Activated naive CD8-positive, alpha-beta T cell (primary cell): ENCODE results near the gene ITGB2.

Source experiments
- H3K27ac Mint-ChIP-seq: one replicate; pipeline ENCODE4 v1.8.0; 2021; ENCODE audit warnings: mixed read lengths
- H3K27me3 Mint-ChIP-seq: one replicate; pipeline ENCODE4 v1.8.0; 2021; ENCODE audit warnings: mixed read lengths
- H3K36me3 Mint-ChIP-seq: one replicate; pipeline ENCODE4 v1.8.0; 2021; ENCODE audit warnings: mixed read lengths
- H3K4me1 Mint-ChIP-seq: one replicate; pipeline ENCODE4 v1.8.0; 2021; ENCODE audit warnings: low read depth, mixed read lengths
- H3K4me3 Mint-ChIP-seq: one replicate; pipeline ENCODE4 v1.8.0; 2021; ENCODE audit warnings: mild to moderate bottlenecking, mixed read lengths
- H3K9me3 Mint-ChIP-seq: one replicate; pipeline ENCODE4 v1.8.0; 2021; ENCODE audit warnings: low read depth, mixed read lengths

Gene ITGB2

GRCh38 chr21:44958471-44959191 lies 37.9 kb upstream of the ITGB2 start:
- no peaks in the 10 kb centered on the region for H3K27me3 Mint-ChIP-seq
- peaks cover 14% of the 10 kb centered on the region for H3K4me1 Mint-ChIP-seq
- no peaks in the 10 kb centered on the region for H3K9me3 Mint-ChIP-seq
- no peak overlapping the region for H3K4me3 Mint-ChIP-seq
- peaks cover 3% of the 10 kb centered on the region for H3K36me3 Mint-ChIP-seq
- H3K27ac Mint-ChIP-seq, result no peak overlapping the region

- Mint-ChIP-seq H3K27ac (no peak overlapping the region), H3K4me1 (peaks cover 10% of the 10 kb centered on the region), H3K36me3 (no peaks in the 10 kb centered on the region), H3K4me3 (no peak overlapping the region), H3K9me3 (no peaks in the 10 kb centered on the region), H3K27me3 (no peaks in the 10 kb centered on the region)
Observed at GRCh38 chr21:44957901-44958451, 37.3 kb upstream of the ITGB2 start.

- no peaks in the 10 kb centered on the region for H3K27me3 Mint-ChIP-seq
- H3K36me3 Mint-ChIP-seq, result no peaks in the 10 kb centered on the region
- no peak overlapping the region for H3K27ac Mint-ChIP-seq
- no peak overlapping the region for H3K4me3 Mint-ChIP-seq
- no peaks in the 10 kb centered on the region for H3K9me3 Mint-ChIP-seq
- H3K4me1 Mint-ChIP-seq, result peaks cover 10% of the 10 kb centered on the region
Observed at GRCh38 chr21:44957047-44957831, 36.5 kb upstream of the ITGB2 start.

- Mint-ChIP-seq H3K27me3 (no peaks in the 10 kb centered on the region), H3K4me3 (no peak overlapping the region), H3K36me3 (no peaks in the 10 kb centered on the region), H3K27ac (no peak overlapping the region), H3K4me1 (peaks cover 10% of the 10 kb centered on the region), H3K9me3 (no peaks in the 10 kb centered on the region)
Observed at GRCh38 chr21:44956356-44957046, 35.8 kb upstream of the ITGB2 start.

GRCh38 chr21:44955798-44956175 lies 35.1 kb upstream of the ITGB2 start:
- no peaks in the 10 kb centered on the region for H3K36me3 Mint-ChIP-seq

GRCh38 chr21:44955141-44955797 lies 34.6 kb upstream of the ITGB2 start:
- H3K27me3 Mint-ChIP-seq, result no peaks in the 10 kb centered on the region
- no peaks in the 10 kb centered on the region for H3K36me3 Mint-ChIP-seq
- H3K4me1 Mint-ChIP-seq, result peaks cover 8% of the 10 kb centered on the region
- no peaks in the 10 kb centered on the region for H3K9me3 Mint-ChIP-seq
- no peak overlapping the region for H3K27ac Mint-ChIP-seq
- H3K4me3 Mint-ChIP-seq, result no peak overlapping the region

More at GRCh38 chr21:44955798-44956175, 35.1 kb upstream of the ITGB2 start:
- Mint-ChIP-seq H3K4me1 (peaks cover 8% of the 10 kb centered on the region), H3K27me3 (no peaks in the 10 kb centered on the region), H3K27ac (no peak overlapping the region), H3K4me3 (no peak overlapping the region), H3K9me3 (no peaks in the 10 kb centered on the region)

- no peak overlapping the region for H3K4me3 Mint-ChIP-seq
- H3K36me3 Mint-ChIP-seq, result no peaks in the 10 kb centered on the region
- no peak overlapping the region for H3K27ac Mint-ChIP-seq
- no peaks in the 10 kb centered on the region for H3K27me3 Mint-ChIP-seq
- peaks cover 15% of the 10 kb centered on the region for H3K4me1 Mint-ChIP-seq
- H3K9me3 Mint-ChIP-seq, result no peaks in the 10 kb centered on the region
Observed at GRCh38 chr21:44954281-44954771, 33.6 kb upstream of the ITGB2 start.

- Mint-ChIP-seq H3K27ac (no peak overlapping the region), H3K4me3 (no peak overlapping the region), H3K36me3 (no peaks in the 10 kb centered on the region), H3K4me1 (peaks cover 15% of the 10 kb centered on the region), H3K27me3 (no peaks in the 10 kb centered on the region), H3K9me3 (no peaks in the 10 kb centered on the region)
Observed at GRCh38 chr21:44953628-44954021, 32.9 kb upstream of the ITGB2 start.

- no peaks in the 10 kb centered on the region for H3K9me3 Mint-ChIP-seq
- H3K4me3 Mint-ChIP-seq, result no peak overlapping the region
- peaks cover 15% of the 10 kb centered on the region for H3K4me1 Mint-ChIP-seq
- no peaks in the 10 kb centered on the region for H3K36me3 Mint-ChIP-seq
- H3K27me3 Mint-ChIP-seq, result no peaks in the 10 kb centered on the region
- H3K27ac Mint-ChIP-seq, result no peak overlapping the region
Observed at GRCh38 chr21:44952929-44953627, 32.4 kb upstream of the ITGB2 start.

- no peak overlapping the region for H3K4me3 Mint-ChIP-seq
- no peaks in the 10 kb centered on the region for H3K9me3 Mint-ChIP-seq
- no peak overlapping the region for H3K27ac Mint-ChIP-seq
- no peaks in the 10 kb centered on the region for H3K27me3 Mint-ChIP-seq
- H3K36me3 Mint-ChIP-seq, result no peaks in the 10 kb centered on the region
- peaks cover 15% of the 10 kb centered on the region for H3K4me1 Mint-ChIP-seq
Observed at GRCh38 chr21:44952116-44952928, 31.6 kb upstream of the ITGB2 start.

GRCh38 chr21:44951186-44951915 lies 30.7 kb upstream of the ITGB2 start:
- Mint-ChIP-seq H3K4me1 (peaks cover 17% of the 10 kb centered on the region), H3K9me3 (no peaks in the 10 kb centered on the region), H3K36me3 (no peaks in the 10 kb centered on the region), H3K27me3 (no peaks in the 10 kb centered on the region), H3K4me3 (no peak overlapping the region), H3K27ac (no peak overlapping the region)

- peaks cover 16% of the 10 kb centered on the region for H3K4me1 Mint-ChIP-seq
- no peak overlapping the region for H3K27ac Mint-ChIP-seq
- no peak overlapping the region for H3K4me3 Mint-ChIP-seq
- no peaks in the 10 kb centered on the region for H3K36me3 Mint-ChIP-seq
- H3K27me3 Mint-ChIP-seq, result no peaks in the 10 kb centered on the region
- H3K9me3 Mint-ChIP-seq, result no peaks in the 10 kb centered on the region
Observed at GRCh38 chr21:44950351-44950750, 29.7 kb upstream of the ITGB2 start.

GRCh38 chr21:44949779-44950198 lies 29.1 kb upstream of the ITGB2 start:
- H3K27me3 Mint-ChIP-seq, result no peaks in the 10 kb centered on the region
- peaks cover 18% of the 10 kb centered on the region for H3K4me1 Mint-ChIP-seq
- no peaks in the 10 kb centered on the region for H3K36me3 Mint-ChIP-seq
- H3K27ac Mint-ChIP-seq, result no peak overlapping the region
- no peak overlapping the region for H3K4me3 Mint-ChIP-seq
- no peaks in the 10 kb centered on the region for H3K9me3 Mint-ChIP-seq
